HCT116 (cell line): ENCODE results near the gene SPARC. TPM values are rescaled to one million over a fixed set of nuclear protein-coding genes. Genes with fewer than 3 reads are reported as not detected.
A peak's percentile ranks its signal among the peaks of the same experiment; 100 is the strongest.

Experiments used
- ATAC-seq: fragments of 200-7000 bp; cut with Tn5 transposase; 2 replicates; pipeline ENCODE4 v1.9.1; 2020; ENCODE audit warnings: mild to moderate bottlenecking, moderate library complexity
- BruUV-seq: library from RNA; stranded (reverse); fragments of 400-500 nt; replicated peaks from 2 replicates; lab custom pipeline; 2021; lab: Mats Ljungman, UMichigan
- CTCF ChIA-PET: fragments of 300-600 bp; sonication (Branson Sonifier 250); formaldehyde crosslinking; loops from one replicate; lab custom pipeline; 2021; ENCODE audit warnings: antibody characterized with exemption; lab: Charles Lee
- POLR2A ChIA-PET: fragments of 300-600, 350-600 bp; sonication (Branson Sonifier 250); formaldehyde crosslinking; loops from one replicate; lab custom pipeline; 2021; ENCODE audit warnings: antibody characterized with exemption; lab: Charles Lee
- RAD21 ChIA-PET, 2 experiments: fragments of 300-600 bp; sonication (Branson Sonifier 250); formaldehyde crosslinking; loops; one replicate each; lab custom pipeline; 2023; ENCODE audit warnings: low total read pairs in 2 of 2; ENCODE audit not compliant: uncharacterized antibody in 2 of 2, unreplicated experiment in 2 of 2, low non-redundant PET in 1 of 2; lab: Charles Lee
- DNase-seq: peaks from one replicate; pipeline ENCODE4 v3.0.0-alpha.2; 2010; ENCODE audit warnings: low read depth, low spot score
- H2AFZ ChIP-seq: fragments of 200-600 bp; shearing (Covaris generic), sonication (generic); 2 replicates; pipeline ENCODE4 v1.6.1; 2017; ENCODE audit warnings: low read depth, mixed run types, mixed read lengths, antibody characterized with exemption, low read length; ENCODE audit not compliant: poor library complexity, severe bottlenecking
- H3K27ac ChIP-seq: 2 replicates; pipeline ENCODE4 v1.5.1; 2012; ENCODE audit warnings: low read depth, low read length
- H3K27me3 ChIP-seq: fragments of 200-600 bp; sonication (generic); 2 replicates; pipeline ENCODE4 v1.6.1; 2016; ENCODE audit warnings: mixed run types, low read length, mixed read lengths; ENCODE audit not compliant: insufficient read depth
- H3K36me3 ChIP-seq, 2 experiments: fragments of 200-500 bp in 1 of 2; fragments of 200-600 bp in 1 of 2; sonication (Bioruptor generic) in 1 of 2; sonication (generic) in 1 of 2; 2 replicates each; pipeline versions ENCODE4 v1.5.1 to v1.6.1; 2014 to 2016; ENCODE audit warnings: low read length in 2 of 2, inconsistent platforms in 1 of 2, mixed read lengths in 1 of 2, mixed run types in 1 of 2; ENCODE audit not compliant: insufficient read depth in 2 of 2, control insufficient read depth in 1 of 2
- H3K4me1 ChIP-seq, 2 experiments: fragments of 200-600 bp in 1 of 2; sonication (generic) in 1 of 2; 2 replicates each; pipeline versions ENCODE4 v1.5.1 to v1.6.1; 2012 to 2017; ENCODE audit warnings: low read length in 2 of 2, inconsistent platforms in 1 of 2, mild to moderate bottlenecking in 1 of 2, mixed read lengths in 1 of 2, mixed run types in 1 of 2, moderate library complexity in 1 of 2; ENCODE audit not compliant: insufficient read depth in 2 of 2, control insufficient read depth in 1 of 2
- H3K4me2 ChIP-seq: fragments of 200-600 bp; sonication (generic); 2 replicates; pipeline ENCODE4 v1.6.1; 2017; ENCODE audit warnings: mixed run types, low read length, mixed read lengths
- H3K4me3 ChIP-seq, 2 experiments: fragments of 200-600 bp in 1 of 2; sonication (generic) in 1 of 2; replicated peaks in 1 of 2; 2 replicates each; pipeline ENCODE4 v1.5.1; 2011 to 2016; ENCODE audit warnings: low read length in 2 of 2, control low read depth in 1 of 2, low read depth in 1 of 2, mild to moderate bottlenecking in 1 of 2, mixed read lengths in 1 of 2, mixed run types in 1 of 2
- H3K79me2 ChIP-seq: fragments of 200-600 bp; sonication (generic); 2 replicates; pipeline ENCODE4 v1.6.1; 2017; ENCODE audit warnings: mild to moderate bottlenecking, mixed run types, low read length, moderate library complexity, mixed read lengths; ENCODE audit not compliant: insufficient read depth
- H3K9ac ChIP-seq: fragments of 200-600 bp; sonication (generic); 2 replicates; pipeline ENCODE4 v1.6.1; 2016; ENCODE audit warnings: low read length, mixed read lengths
- H3K9me2 ChIP-seq: fragments of 200-600 bp; sonication (generic), shearing (Covaris generic); 2 replicates; pipeline ENCODE4 v1.6.1; 2017; ENCODE audit warnings: mixed run types, mild to moderate bottlenecking, moderate library complexity; ENCODE audit not compliant: insufficient read depth
- H3K9me3 ChIP-seq, 2 experiments: fragments of 200-500 bp in 1 of 2; fragments of 200-600 bp in 1 of 2; sonication (Bioruptor generic) in 1 of 2; sonication (generic) in 1 of 2; 2 replicates each; pipeline ENCODE4 v1.6.1; 2014 to 2017; ENCODE audit warnings: low read length in 2 of 2, mixed read lengths in 2 of 2, inconsistent platforms in 1 of 2, low read depth in 1 of 2, mild to moderate bottlenecking in 1 of 2, mixed run types in 1 of 2, moderate library complexity in 1 of 2; ENCODE audit not compliant: control insufficient read depth in 1 of 2, insufficient read depth in 1 of 2
- H4K20me1 ChIP-seq: fragments of 200-600 bp; sonication (generic), shearing (Covaris generic); 2 replicates; pipeline ENCODE4 v1.6.1; 2017; ENCODE audit warnings: mixed run types, mild to moderate bottlenecking, moderate library complexity; ENCODE audit not compliant: insufficient read depth
- CEBPB ChIP-seq: IDR thresholded peaks from 2 replicates; pipeline ENCODE4 v1.6.1; 2012; ENCODE audit warnings: low read depth
- RAD21 ChIP-seq: IDR thresholded peaks from 2 replicates; pipeline ENCODE4 v1.6.1; 2012; ENCODE audit warnings: low read depth, mild to moderate bottlenecking
- YY1 ChIP-seq: IDR thresholded peaks from 2 replicates; pipeline ENCODE4 v1.6.1; 2011; ENCODE audit warnings: low read length, low read depth, moderate library complexity, mild to moderate bottlenecking; ENCODE audit not compliant: insufficient replicate concordance; ENCODE audit errors: extremely low read depth
- ZFX ChIP-seq: fragments of 450-650 bp; IDR thresholded peaks from 2 replicates; pipeline ENCODE4 v1.6.1; 2017
- intact Hi-C: fragments of 100-400 bp; cut with micrococcal nuclease; formaldehyde crosslinking; loops from 2 replicates; pipeline ENCODE4 v1.10.0; 2022
- total RNA-seq: library from RNA; stranded (reverse); gene quantifications from one replicate; pipeline ENCODE4 v1.2.1, GENCODE V29; 2021; ENCODE audit not compliant: unreplicated experiment
- TF ChIP-seq, protein P1 (sequence below), 3 experiments: fragments of 200-600 bp in 1 of 3; sonication (generic) in 1 of 3; IDR thresholded peaks in 2 of 3; conservative IDR thresholded peaks in 1 of 3; 2 replicates each; pipeline ENCODE4 v1.5.1; 2012 to 2017; ENCODE audit warnings: low read depth in 2 of 3, low read length in 2 of 3, antibody characterized with exemption in 1 of 3, borderline replicate concordance in 1 of 3, control low read depth in 1 of 3, mild to moderate bottlenecking in 1 of 3, mixed read lengths in 1 of 3, mixed run types in 1 of 3, moderate library complexity in 1 of 3; ENCODE audit not compliant: insufficient read depth in 1 of 3

SPARC gene
- total RNA-seq, 1 experiment from 2014 or later = 3.0 TPM

DNA sequence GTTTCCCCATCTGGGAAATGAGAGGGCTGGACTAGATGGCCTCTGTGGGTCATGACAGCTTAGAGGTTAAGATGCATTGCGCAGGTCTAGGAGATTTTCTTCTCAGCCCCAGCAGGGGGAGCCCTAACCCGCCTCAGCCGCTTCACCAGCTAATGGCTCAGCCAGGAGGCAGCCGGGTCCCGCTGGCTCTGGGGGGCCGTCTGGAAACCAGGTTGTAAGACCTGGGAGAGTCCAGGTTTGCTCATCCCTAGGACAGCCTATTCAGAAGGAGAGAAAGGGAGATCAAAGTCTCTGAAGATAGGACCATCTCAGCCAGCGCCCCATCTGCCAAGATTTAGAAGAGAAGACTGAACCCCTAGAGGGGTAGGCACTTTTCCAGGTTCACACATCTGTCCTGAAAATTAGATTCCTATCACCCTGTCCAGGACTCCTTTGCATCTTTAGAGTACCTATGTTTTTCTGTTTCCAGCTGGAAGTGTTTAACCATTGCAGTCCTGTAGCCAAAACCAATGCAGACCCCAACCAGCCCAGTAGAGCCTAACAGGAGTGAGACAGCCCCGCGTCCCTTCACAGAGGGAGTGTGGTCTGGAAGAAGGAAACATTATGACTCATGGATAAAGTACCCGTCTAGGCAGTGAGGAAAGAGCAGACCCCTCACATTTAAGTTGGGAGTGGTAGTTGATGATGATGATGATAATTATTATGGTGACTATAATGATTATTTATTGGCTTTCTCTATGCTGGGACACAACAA, 27.5 kb downstream of the SPARC start:
- ChIA-PET POLR2A (interaction anchor here (1.0 kb wide), 1 partner anchor 113 kb away, joined by 5 read pairs; the partner anchor contains the start of gene G3BP1), RAD21 (interaction anchor here (0.7 to 2.0 kb wide), 4 partner anchors 59 to 135 kb away, joined by 3 to 25 read pairs (median 12); no protein-coding TSS in a partner anchor), CTCF (interaction anchor here (0.7 to 3.3 kb wide), 20 partner anchors 11 to 494 kb away, joined by 3 to 103 read pairs (median 4); partner anchors contain the start of genes G3BP1, GM2A and SLC36A1)
- H3K27ac ChIP-seq = no peak overlapping the region
- no peak overlapping the region for H3K9ac ChIP-seq
- H3K79me2 ChIP-seq = no peaks in the 10 kb centered on the region
- H3K27me3 ChIP-seq = no peaks in the 10 kb centered on the region
- H3K4me2 ChIP-seq = peak overlapping the region; percentile 24; the same call in 1 of the 2 replicates
- no peaks in the 10 kb centered on the region for H3K9me2 ChIP-seq
- H2AFZ ChIP-seq = peak overlapping the region; percentile 82
- DNase-seq (peak; percentile 70), ATAC-seq (peak; percentile 99)
- H3K36me3 ChIP-seq = no peaks in the 10 kb centered on the region
- H3K4me1 ChIP-seq = peaks cover 3 to 18% of the 10 kb centered on the region in 2 experiments; a peak in 3 of 4 replicates
- H3K9me3 ChIP-seq = no peaks in the 10 kb centered on the region
- TF ChIP-seq, protein P1, sequence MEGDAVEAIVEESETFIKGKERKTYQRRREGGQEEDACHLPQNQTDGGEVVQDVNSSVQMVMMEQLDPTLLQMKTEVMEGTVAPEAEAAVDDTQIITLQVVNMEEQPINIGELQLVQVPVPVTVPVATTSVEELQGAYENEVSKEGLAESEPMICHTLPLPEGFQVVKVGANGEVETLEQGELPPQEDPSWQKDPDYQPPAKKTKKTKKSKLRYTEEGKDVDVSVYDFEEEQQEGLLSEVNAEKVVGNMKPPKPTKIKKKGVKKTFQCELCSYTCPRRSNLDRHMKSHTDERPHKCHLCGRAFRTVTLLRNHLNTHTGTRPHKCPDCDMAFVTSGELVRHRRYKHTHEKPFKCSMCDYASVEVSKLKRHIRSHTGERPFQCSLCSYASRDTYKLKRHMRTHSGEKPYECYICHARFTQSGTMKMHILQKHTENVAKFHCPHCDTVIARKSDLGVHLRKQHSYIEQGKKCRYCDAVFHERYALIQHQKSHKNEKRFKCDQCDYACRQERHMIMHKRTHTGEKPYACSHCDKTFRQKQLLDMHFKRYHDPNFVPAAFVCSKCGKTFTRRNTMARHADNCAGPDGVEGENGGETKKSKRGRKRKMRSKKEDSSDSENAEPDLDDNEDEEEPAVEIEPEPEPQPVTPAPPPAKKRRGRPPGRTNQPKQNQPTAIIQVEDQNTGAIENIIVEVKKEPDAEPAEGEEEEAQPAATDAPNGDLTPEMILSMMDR (IDR thresholded peaks at IDR 0.05 in 2 of 3, conservative IDR thresholded peaks at IDR 0.05 in 1 of 3; ENCODE audit: borderline replicate concordance in 1 of 3, insufficient read depth in 1 of 3, low read depth in 2 of 3, low read length in 2 of 3) = peak; percentile 80 to 97 (median 88)
- TF ChIP-seq ZFX = no peak
- peak; percentile 95 for TF ChIP-seq RAD21
- TF ChIP-seq YY1 = peak; percentile 25
- 0 out of 2 replicates have a peak, but pooled peaks have one; percentile 24 for TF ChIP-seq CEBPB
- no peaks in the 10 kb centered on the region for H4K20me1 ChIP-seq
- no peak overlapping the region for H3K4me3 ChIP-seq
- no TSS peak for BruUV-seq
- intact Hi-C loops = loop anchor here (1.0 to 2.0 kb wide), 3 partner anchors 60 to 112 kb away; partner anchors contain the start of gene G3BP1
